ENCODE data around the gene SHC2.

Gene SHC2

GRCh38 chr19:501646-502045 is 40.8 kb upstream of the SHC2 start:
- no peak for DNase-seq (ENCODE audit: extremely low read depth, low read depth)
- H3K4me3 ChIP-seq (replicated peaks; ENCODE audit: low read depth, low read length): no peak overlapping the region
- TF ChIP-seq CTCF (IDR thresholded peaks at IDR 0.05; ENCODE audit: low read depth, low read length, missing control alignments): no peak

- no peak overlapping the region for H3K4me3 ChIP-seq (replicated peaks; ENCODE audit: low read depth, low read length)
- DNase-seq (ENCODE audit: extremely low read depth, low read depth): no peak
- no peak for TF ChIP-seq CTCF (IDR thresholded peaks at IDR 0.05; ENCODE audit: low read depth, low read length, missing control alignments)
Observed at GRCh38 chr19:498977-499623, 38.3 kb upstream of the SHC2 start.

GRCh38 chr19:498511-498891 is 37.7 kb upstream of the SHC2 start:
- TF ChIP-seq CTCF (IDR thresholded peaks at IDR 0.05; ENCODE audit: low read depth, low read length, missing control alignments): no peak
- no peak overlapping the region for H3K4me3 ChIP-seq (replicated peaks; ENCODE audit: low read depth, low read length)
- DNase-seq (ENCODE audit: extremely low read depth, low read depth): no peak

- no peak overlapping the region for H3K4me3 ChIP-seq (replicated peaks; ENCODE audit: low read depth, low read length)
- DNase-seq (ENCODE audit: extremely low read depth, low read depth): no peak
- no peak for TF ChIP-seq CTCF (IDR thresholded peaks at IDR 0.05; ENCODE audit: low read depth, low read length, missing control alignments)
Observed at GRCh38 chr19:497869-498510, 37.2 kb upstream of the SHC2 start.

GRCh38 chr19:497491-497868 is 36.6 kb upstream of the SHC2 start:
- H3K4me3 ChIP-seq (replicated peaks; ENCODE audit: low read depth, low read length): no peak overlapping the region
- no peak for TF ChIP-seq CTCF (IDR thresholded peaks at IDR 0.05; ENCODE audit: low read depth, low read length, missing control alignments)
- no peak for DNase-seq (ENCODE audit: extremely low read depth, low read depth)

GRCh38 chr19:496986-497385 is 36.2 kb upstream of the SHC2 start:
- no peak for TF ChIP-seq CTCF (IDR thresholded peaks at IDR 0.05; ENCODE audit: low read depth, low read length, missing control alignments)
- no peak overlapping the region for H3K4me3 ChIP-seq (replicated peaks; ENCODE audit: low read depth, low read length)
- no peak for DNase-seq (ENCODE audit: extremely low read depth, low read depth)
